NCI-H526 (cell line): Measurements from ENCODE around the gene HPCAL4.

Experiments used
- DNase-seq, 2 experiments: peaks; one replicate each; lab custom pipeline; 2025; lab: John Stamatoyannopoulos, UW

The HPCAL4 gene

GRCh38 chr1:39649636-39650185 is 41.5 kb downstream of the HPCAL4 start:
- no peak for DNase-seq

GRCh38 chr1:39648496-39648895 is 42.7 kb downstream of the HPCAL4 start:
- DNase-seq, result no peak

- no peak for DNase-seq
These were observed 44.0 kb downstream of the HPCAL4 start for GRCh38 chr1:39647247-39647646.

- DNase-seq, result no peak
These were observed 44.8 kb downstream of the HPCAL4 start for GRCh38 chr1:39646232-39647081.

- no peak for DNase-seq
These were observed 45.7 kb downstream of the HPCAL4 start for GRCh38 chr1:39645411-39646043.

GRCh38 chr1:39643705-39644104 is 47.5 kb downstream of the HPCAL4 start:
- no peak for DNase-seq

GRCh38 chr1:39642796-39643195 is 48.4 kb downstream of the HPCAL4 start:
- DNase-seq, result no peak

- no peak for DNase-seq
These were observed 50.4 kb downstream of the HPCAL4 start for GRCh38 chr1:39640861-39641260.

GRCh38 chr1:39639305-39640130 is 51.7 kb downstream of the HPCAL4 start, which contains the start of gene HEYL:
Gene HEYL (minus strand): TSS chr1:39639643. CDS start chr1:39639625, 18 bp downstream.
- peak; percentile 23 to 86 for DNase-seq

GRCh38 chr1:39638965-39639304 is 52.3 kb downstream of the HPCAL4 start:
- no peak for DNase-seq

GRCh38 chr1:39637361-39637760 is 53.9 kb downstream of the HPCAL4 start:
- DNase-seq, result no peak

GRCh38 chr1:39635871-39636210 is 55.4 kb downstream of the HPCAL4 start:
- DNase-seq, result no peak

- no peak for DNase-seq
These were observed 55.9 kb downstream of the HPCAL4 start for GRCh38 chr1:39635205-39635870.

GRCh38 chr1:39633422-39633821 is 57.8 kb downstream of the HPCAL4 start:
- DNase-seq, result no peak

GRCh38 chr1:39632682-39633417 is 58.4 kb downstream of the HPCAL4 start:
- DNase-seq, result peak in 1 of 2 experiments; percentile 75

- DNase-seq, result no peak
These were observed 58.9 kb downstream of the HPCAL4 start for GRCh38 chr1:39632323-39632681.

GRCh38 chr1:39631361-39632322 is 59.6 kb downstream of the HPCAL4 start:
- no peak for DNase-seq

- DNase-seq, result no peak
These were observed 62.4 kb downstream of the HPCAL4 start for GRCh38 chr1:39628807-39629350.
